Right lobe of liver (tissue), 6 donors: ENCODE results near the gene C19orf67. TPM values are rescaled to one million over a fixed set of nuclear protein-coding genes. Genes with fewer than 3 reads are reported as not detected.
A peak's percentile ranks its signal among the peaks of the same experiment; 100 is the strongest.

ENCODE experiments used
- ATAC-seq, 4 donors: fragments of 200-7000 bp; cut with Tn5 transposase; one replicate each; pipeline ENCODE4 v1.9.1; 2020; ENCODE audit warnings: mild to moderate bottlenecking in 4 of 4, moderate library complexity in 4 of 4
- DNase-seq, 3 donors: peaks; one replicate each; pipeline ENCODE4 v3.0.0-alpha.2; 2020
- H3K27ac ChIP-seq, 3 donors: fragments of 200-600 bp; one replicate each; pipeline ENCODE4 v1.8.0; 2022
- H3K27me3 ChIP-seq, 2 donors: fragments of 200-600 bp; one replicate each; pipeline ENCODE4 v1.8.0; 2022
- H3K36me3 ChIP-seq, 4 donors: fragments of 200-600 bp; sonication (generic) in 1 of 4; one replicate each; pipeline versions ENCODE4 v1.5.1 to v1.8.0; 2017 to 2022; ENCODE audit warnings: control low read depth in 1 of 4
- H3K4me1 ChIP-seq, 4 donors: fragments of 200-600 bp; sonication (generic) in 1 of 4; one replicate each; pipeline versions ENCODE4 v1.5.1 to v1.8.0; 2017 to 2022; ENCODE audit warnings: control low read depth in 1 of 4
- H3K4me3 ChIP-seq, 3 donors: fragments of 200-600 bp; one replicate each; pipeline ENCODE4 v1.8.0; 2022
- H3K9me3 ChIP-seq, 4 donors: fragments of 200-600 bp; sonication (generic) in 1 of 4; one replicate each; pipeline versions ENCODE4 v1.5.1 to v1.8.0; 2017 to 2022; ENCODE audit warnings: control low read depth in 1 of 4
- CTCF ChIP-seq, 4 donors: fragments of 200-600 bp in 3 of 4; fragments of 450-650 bp in 1 of 4; IDR thresholded peaks; one replicate each; pipeline versions ENCODE4 v1.5.1 to v1.8.0; 2016 to 2022; ENCODE audit warnings: antibody characterized with exemption in 4 of 4, mild to moderate bottlenecking in 2 of 4
- POLR2A ChIP-seq: fragments of 450-650 bp; IDR thresholded peaks from one replicate; pipeline ENCODE4 v1.6.1; 2017; ENCODE audit warnings: antibody characterized with exemption, mild to moderate bottlenecking
- WGBS: methylation state at CpG from one replicate; pipeline ENCODE4 v1.1.6; 2018; ENCODE audit warnings: low coverage, low lambda C conversion rate; ENCODE audit not compliant: insufficient coverage; ENCODE audit errors: missing lambda C conversion rate; 5-methylcytosine and 5-hydroxymethylcytosine counted together
- intact Hi-C, 2 donors: fragments of 100-400 bp; cut with DNase I; formaldehyde crosslinking; loops; one replicate each; pipeline versions ENCODE4 v1.11.2 to v1.14.1; 2022
- total RNA-seq, 6 experiments: library from RNA; depleted of rRNA in 2 of 6; stranded (reverse); fragments of >200 nt in 2 of 6; fragmentation: NEBNext Ultra II Directional in 3 of 6; extraction: Animal tissue kit (Norgen Biotek cat#: 25700) in 3 of 6; gene quantifications; one replicate each; pipeline versions ENCODE4 v1.1.0 to v1.2.4, GENCODE V29; 2016 to 2023
- donor health status: DM: no; HTN: yes; CAD: no.
- donor health status: DM: no; HTN: no; CAD: no.
- donor health status: DM: no; HTN: no; CAD: no.
- donor health status: DM: no; HTN: yes; CAD: no.
- donor health status: DM: no; HTN: yes; CAD: no.

C19orf67 gene
- total RNA-seq, 6 experiments from 2014 or later, result 0.27 TPM; not detected in 5

DNA sequence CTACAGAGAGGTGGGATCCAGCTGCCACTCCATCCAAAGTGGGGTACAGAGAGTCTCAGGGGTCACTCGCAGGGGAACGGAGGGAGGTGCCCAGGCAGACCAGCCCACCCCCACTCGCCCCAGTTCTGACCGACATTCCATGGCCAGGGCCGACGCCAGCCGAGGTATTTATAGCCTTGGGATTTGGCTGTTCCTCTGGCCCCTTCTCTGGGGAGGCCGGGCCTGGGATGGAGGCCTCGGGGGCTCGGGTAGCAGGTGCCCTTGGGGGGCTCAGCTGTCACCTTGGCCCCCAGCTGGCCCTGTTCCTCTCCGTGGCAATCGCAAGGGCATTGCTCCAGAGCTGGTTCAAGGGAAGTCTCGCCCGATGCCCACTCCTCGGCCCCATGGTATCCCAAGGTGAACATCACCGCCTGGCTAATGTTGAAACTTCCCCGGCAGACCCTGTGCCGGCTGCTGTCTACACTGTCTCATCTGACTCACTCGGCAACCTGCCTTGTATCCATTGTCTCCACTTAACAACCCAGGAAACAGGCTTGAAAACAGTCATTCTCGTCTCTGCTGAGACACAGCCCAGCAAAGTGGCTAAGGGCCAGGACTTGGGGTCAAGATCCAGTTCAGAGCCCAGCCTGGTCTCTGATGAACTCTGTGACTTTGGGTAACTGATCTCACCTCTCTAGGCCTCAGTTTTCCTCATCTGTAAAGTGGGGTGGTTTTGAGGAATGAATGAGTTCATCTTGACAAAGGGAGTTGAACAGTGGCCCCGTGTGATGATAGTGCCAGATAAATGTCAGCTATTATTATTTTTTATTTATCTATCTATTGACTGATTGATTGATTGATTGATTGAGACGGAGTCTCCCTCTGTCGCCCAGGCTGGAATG is 22.2 kb upstream of the C19orf67 start:
- intact Hi-C loops, result no loop called here
- H3K9me3 ChIP-seq, result no peaks in the 10 kb centered on the region
- ATAC-seq (peak in 2 of 4 donors; percentile 8 to 40), DNase-seq (no peak)
- peaks cover 0 to 26% (median 13%) of the 10 kb centered on the region in 4 donors for H3K36me3 ChIP-seq
- WGBS, result 77% methylated on average over 12 of the region's 23 CpGs
- H3K4me1 ChIP-seq, result peaks cover 0 to 9% (median 8%) of the 10 kb centered on the region in 4 donors
- TF ChIP-seq CTCF (IDR thresholded peaks at IDR 0.05), result no peak
- no peak overlapping the region for H3K27ac ChIP-seq
- no peaks in the 10 kb centered on the region for H3K27me3 ChIP-seq
- H3K4me3 ChIP-seq, result no peak overlapping the region

GRCh38 chr19:14106840-14107239 is 21.3 kb upstream of the C19orf67 start:
- H3K4me3 ChIP-seq, result no peak overlapping the region
- H3K4me1 ChIP-seq, result no peaks in the 10 kb centered on the region
- no peaks in the 10 kb centered on the region for H3K27me3 ChIP-seq
- WGBS, result no CpG with 5 or more reads among the region's 16 CpGs
- H3K36me3 ChIP-seq, result peaks cover 0 to 36% (median 19%) of the 10 kb centered on the region in 4 donors
- intact Hi-C loops, result no loop called here
- no peak overlapping the region for H3K27ac ChIP-seq
- DNase-seq (no peak), ATAC-seq (peak in 2 of 4 donors; percentile 24 to 26)
- no peak for TF ChIP-seq CTCF (IDR thresholded peaks at IDR 0.05)
- no peak for TF ChIP-seq POLR2A
- H3K9me3 ChIP-seq, result no peaks in the 10 kb centered on the region

DNA sequence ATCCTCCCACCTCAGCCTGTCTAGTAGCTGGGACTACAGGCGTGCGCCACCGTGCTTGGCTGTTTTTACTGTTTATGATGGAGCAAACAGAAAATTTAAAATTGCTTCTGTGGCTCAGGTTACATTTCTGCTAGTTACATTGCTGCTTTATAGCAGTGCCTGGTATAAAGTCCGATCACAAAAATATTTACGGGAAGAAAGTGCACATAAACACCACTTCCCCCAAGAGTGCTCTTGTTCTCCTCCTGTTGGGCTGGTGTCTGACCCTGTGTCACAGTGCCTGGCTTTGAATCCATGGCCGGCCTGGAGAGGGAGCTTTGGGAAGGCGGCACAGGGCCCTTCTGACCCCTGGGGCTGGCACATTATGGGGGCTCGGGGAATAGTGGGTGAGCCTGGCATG is 20.1 kb upstream of the C19orf67 start:
- intact Hi-C loops, result no loop called here
- TF ChIP-seq CTCF (IDR thresholded peaks at IDR 0.05), result no peak
- TF ChIP-seq POLR2A, result no peak
- 87% methylated on average over 8 of the region's 8 CpGs for WGBS
- ATAC-seq (no peak), DNase-seq (no peak)
- Histone ChIP-seq H3K9me3 (no peaks in the 10 kb centered on the region), H3K27ac (no peak overlapping the region), H3K27me3 (no peaks in the 10 kb centered on the region), H3K36me3 (peaks cover 0 to 47% (median 23%) of the 10 kb centered on the region in 4 donors), H3K4me3 (no peak overlapping the region), H3K4me1 (no peaks in the 10 kb centered on the region)

DNA sequence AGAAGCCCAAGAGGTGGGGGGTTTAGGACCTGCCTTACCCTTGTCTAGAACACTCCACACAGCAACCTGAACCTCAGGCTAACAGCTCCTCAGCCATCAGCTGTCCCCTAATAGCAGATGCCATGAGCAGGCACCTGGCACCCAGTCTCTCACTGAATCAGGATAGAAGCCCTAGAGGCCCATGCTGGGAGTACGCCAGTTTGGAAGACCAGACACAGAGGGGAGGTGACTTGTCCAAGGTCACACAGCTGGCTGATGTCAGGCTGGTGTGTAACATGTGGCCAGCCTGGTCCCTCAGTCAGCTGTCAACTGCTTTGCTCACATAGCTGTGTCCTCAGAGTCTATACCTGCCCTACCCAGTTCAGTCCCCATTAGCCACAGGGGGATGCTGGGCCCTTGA is 17.7 kb upstream of the C19orf67 start:
- Histone ChIP-seq H3K36me3 (peaks cover 0 to 60% (median 25%) of the 10 kb centered on the region in 4 donors), H3K27ac (no peak overlapping the region), H3K9me3 (no peaks in the 10 kb centered on the region), H3K27me3 (no peaks in the 10 kb centered on the region), H3K4me3 (no peak overlapping the region), H3K4me1 (no peaks in the 10 kb centered on the region)
- no CpG with 5 or more reads among the region's 1 CpG for WGBS
- intact Hi-C loops, result no loop called here
- DNase-seq (no peak), ATAC-seq (no peak)
- TF ChIP-seq POLR2A (no peak), CTCF (IDR thresholded peaks at IDR 0.05) (no peak)
